SU-DHL-6 (cell line): ENCODE results near the gene ARHGEF11.

ENCODE experiments used
- H2AFZ ChIP-seq: fragments of 200-600 bp; sonication (generic); 2 replicates; pipeline ENCODE4 v1.6.1; 2014; ENCODE audit warnings: low read depth, mild to moderate bottlenecking, moderate library complexity, mixed read lengths, antibody characterized with exemption, low read length; ENCODE audit not compliant: severe bottlenecking
- H3F3A ChIP-seq: fragments of 200-600 bp; shearing (Covaris generic); 2 replicates; pipeline ENCODE4 v1.6.0; 2016; ENCODE audit warnings: antibody characterized with exemption, mild to moderate bottlenecking; ENCODE audit not compliant: insufficient read depth
- H3K27ac ChIP-seq: fragments of 200-600 bp; sonication (generic); 2 replicates; pipeline ENCODE4 v1.5.1; 2016; ENCODE audit warnings: low read depth, mild to moderate bottlenecking, low read length, moderate library complexity, mixed read lengths
- H3K27me3 ChIP-seq: fragments of 200-600 bp; sonication (generic), shearing (Covaris generic); 2 replicates; pipeline ENCODE4 v1.6.0; 2014; ENCODE audit warnings: mild to moderate bottlenecking, low read length
- H3K36me3 ChIP-seq: fragments of 200-600 bp; sonication (generic); 2 replicates; pipeline ENCODE4 v1.6.1; 2014; ENCODE audit warnings: mild to moderate bottlenecking, low read length, mixed read lengths
- H3K4me2 ChIP-seq: fragments of 300-600, 200-600 bp; shearing (Covaris generic), sonication (generic); 2 replicates; pipeline ENCODE4 v1.6.0; 2014; ENCODE audit warnings: low read length, low read depth, mild to moderate bottlenecking; ENCODE audit not compliant: poor library complexity, severe bottlenecking
- H3K4me3 ChIP-seq: fragments of 200-600 bp; sonication (generic); 2 replicates; pipeline ENCODE4 v1.5.1; 2014; ENCODE audit warnings: antibody characterized with exemption, low read length, mild to moderate bottlenecking, mixed read lengths; ENCODE audit not compliant: insufficient read depth, poor library complexity, severe bottlenecking
- H3K79me2 ChIP-seq: fragments of 200-600 bp; sonication (generic); 2 replicates; pipeline ENCODE4 v1.6.1; 2014; ENCODE audit warnings: mild to moderate bottlenecking, low read length, moderate library complexity; ENCODE audit not compliant: insufficient read depth
- H3K9ac ChIP-seq: fragments of 200-600 bp; sonication (generic); 2 replicates; pipeline ENCODE4 v1.7.0; 2014; ENCODE audit warnings: mild to moderate bottlenecking, low read length
- H3K9me2 ChIP-seq: fragments of 200-600 bp; sonication (generic); replicated peaks from 2 replicates; pipeline ENCODE4 v1.6.1; 2014; ENCODE audit warnings: low read length; ENCODE audit not compliant: insufficient read depth
- H3K9me3 ChIP-seq: fragments of 200-600 bp; sonication (generic); 2 replicates; pipeline ENCODE4 v1.6.1; 2014; ENCODE audit warnings: low read length, mixed read lengths; ENCODE audit not compliant: insufficient read depth
- H4K20me1 ChIP-seq: fragments of 200-600 bp; sonication (generic); 2 replicates; pipeline ENCODE4 v1.6.1; 2014; ENCODE audit warnings: low read depth, mild to moderate bottlenecking, antibody characterized with exemption, low read length, moderate library complexity, mixed read lengths
- EZH2phosphoT487 ChIP-seq: fragments of 200-600 bp; sonication (generic), shearing (Covaris generic); conservative IDR thresholded peaks from 2 replicates; pipeline ENCODE4 v1.6.1; 2018; ENCODE audit warnings: mild to moderate bottlenecking, antibody characterized with exemption, low read length, moderate library complexity, mixed read lengths
- TF ChIP-seq, protein P1 (sequence below): fragments of 200-600 bp; sonication (generic); IDR thresholded peaks from one replicate; pipeline ENCODE4 v1.5.1; 2017; ENCODE audit warnings: antibody characterized with exemption, mild to moderate bottlenecking, low read length, moderate library complexity; ENCODE audit not compliant: insufficient read depth, poor library complexity, severe bottlenecking

Gene ARHGEF11

DNA sequence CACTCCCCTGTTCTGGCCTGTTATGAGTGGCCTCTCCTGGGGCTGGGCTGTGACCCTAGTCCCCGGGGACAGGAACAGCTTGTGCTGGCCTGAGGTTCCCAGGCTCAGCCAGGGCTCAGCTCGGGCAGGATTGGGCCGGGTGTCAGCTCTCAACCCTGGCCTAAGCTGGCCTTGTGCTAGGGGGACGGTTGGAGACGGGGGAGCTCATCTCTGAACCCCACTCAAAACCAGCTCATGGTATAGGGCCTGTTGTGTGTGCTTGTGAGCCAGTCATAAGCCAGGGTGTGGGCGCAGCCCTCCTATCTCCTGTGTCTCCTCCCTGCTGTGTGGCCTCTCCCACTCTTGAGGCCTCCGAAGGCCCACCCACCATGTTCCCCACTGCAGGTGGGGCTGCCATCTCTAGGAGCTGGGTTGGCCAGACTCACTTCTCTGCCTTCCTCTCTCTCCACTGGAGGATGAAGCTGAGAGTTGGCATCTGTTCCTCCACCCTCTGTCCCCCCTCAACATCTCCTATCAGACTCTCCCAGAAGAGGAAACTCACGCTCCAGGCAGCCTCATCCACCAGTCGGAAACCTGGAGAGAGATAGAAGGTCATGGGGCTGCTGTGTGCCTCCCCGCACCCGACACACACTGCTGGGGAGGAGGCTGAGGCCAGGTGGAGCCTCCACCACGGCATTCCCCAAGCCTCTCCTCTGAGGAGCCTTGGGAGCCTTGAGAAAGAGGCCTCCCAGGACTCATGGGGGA is 150.7 kb downstream of the ARHGEF11 start:
- H3K27ac ChIP-seq, result no peak overlapping the region
- no peak overlapping the region for H2AFZ ChIP-seq
- 0 out of 2 replicates have a peak, but pooled peaks cover 2% of the 10 kb centered on the region for H3K27me3 ChIP-seq
- H3K79me2 ChIP-seq, result no peaks in the 10 kb centered on the region
- no peaks in the 10 kb centered on the region for H3K9me2 ChIP-seq
- H3F3A ChIP-seq, result no peaks in the 10 kb centered on the region
- no peak overlapping the region for H3K4me3 ChIP-seq
- TF ChIP-seq, protein P1, sequence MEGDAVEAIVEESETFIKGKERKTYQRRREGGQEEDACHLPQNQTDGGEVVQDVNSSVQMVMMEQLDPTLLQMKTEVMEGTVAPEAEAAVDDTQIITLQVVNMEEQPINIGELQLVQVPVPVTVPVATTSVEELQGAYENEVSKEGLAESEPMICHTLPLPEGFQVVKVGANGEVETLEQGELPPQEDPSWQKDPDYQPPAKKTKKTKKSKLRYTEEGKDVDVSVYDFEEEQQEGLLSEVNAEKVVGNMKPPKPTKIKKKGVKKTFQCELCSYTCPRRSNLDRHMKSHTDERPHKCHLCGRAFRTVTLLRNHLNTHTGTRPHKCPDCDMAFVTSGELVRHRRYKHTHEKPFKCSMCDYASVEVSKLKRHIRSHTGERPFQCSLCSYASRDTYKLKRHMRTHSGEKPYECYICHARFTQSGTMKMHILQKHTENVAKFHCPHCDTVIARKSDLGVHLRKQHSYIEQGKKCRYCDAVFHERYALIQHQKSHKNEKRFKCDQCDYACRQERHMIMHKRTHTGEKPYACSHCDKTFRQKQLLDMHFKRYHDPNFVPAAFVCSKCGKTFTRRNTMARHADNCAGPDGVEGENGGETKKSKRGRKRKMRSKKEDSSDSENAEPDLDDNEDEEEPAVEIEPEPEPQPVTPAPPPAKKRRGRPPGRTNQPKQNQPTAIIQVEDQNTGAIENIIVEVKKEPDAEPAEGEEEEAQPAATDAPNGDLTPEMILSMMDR, result no peak
- no peak for TF ChIP-seq EZH2phosphoT487
- no peaks in the 10 kb centered on the region for H4K20me1 ChIP-seq
- H3K9ac ChIP-seq, result no peak overlapping the region
- H3K36me3 ChIP-seq, result no peaks in the 10 kb centered on the region
- no peaks in the 10 kb centered on the region for H3K9me3 ChIP-seq
- H3K4me2 ChIP-seq, result no peak overlapping the region

DNA sequence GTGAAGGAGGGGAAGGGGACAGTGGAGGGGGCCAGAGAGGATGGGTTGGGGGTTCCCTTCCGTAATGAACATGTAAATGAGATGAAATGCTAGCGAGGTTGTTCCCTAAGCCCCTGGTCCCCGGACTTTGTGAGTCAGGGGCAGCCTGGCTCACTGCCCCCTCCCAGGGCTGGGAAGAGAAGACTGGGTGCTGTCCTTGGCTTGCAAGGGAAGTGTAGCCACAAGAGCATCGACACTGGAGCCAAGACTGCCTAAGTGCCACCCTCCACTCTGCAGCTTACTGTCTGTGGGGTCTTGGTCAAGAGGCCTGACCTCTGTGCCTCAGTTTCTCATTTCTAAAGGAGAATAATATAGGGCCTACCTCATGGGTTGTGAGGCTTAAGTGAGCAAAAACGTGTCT is 151.5 kb downstream of the ARHGEF11 start:
- no peak overlapping the region for H3K27ac ChIP-seq
- H3K9me2 ChIP-seq, result no peaks in the 10 kb centered on the region
- H3K9me3 ChIP-seq, result no peaks in the 10 kb centered on the region
- no peak overlapping the region for H3K9ac ChIP-seq
- no peak overlapping the region for H2AFZ ChIP-seq
- H3K27me3 ChIP-seq, result 0 out of 2 replicates have a peak, but pooled peaks cover 2% of the 10 kb centered on the region
- H4K20me1 ChIP-seq, result no peaks in the 10 kb centered on the region
- H3K4me2 ChIP-seq, result no peak overlapping the region
- no peak overlapping the region for H3K4me3 ChIP-seq
- H3K79me2 ChIP-seq, result no peaks in the 10 kb centered on the region
- H3F3A ChIP-seq, result no peaks in the 10 kb centered on the region
- no peak for TF ChIP-seq EZH2phosphoT487
- TF ChIP-seq, protein P1, result no peak
- H3K36me3 ChIP-seq, result no peaks in the 10 kb centered on the region

GRCh38 chr1:156893048-156893953 is 152.2 kb downstream of the ARHGEF11 start, which contains the start of gene PEAR1:
TSS of gene PEAR1 (plus strand) at chr1:156893718. CDS start at chr1:156903927, 10,209 bp downstream.
- Histone ChIP-seq H3K9me2 (no peaks in the 10 kb centered on the region), H3K36me3 (no peaks in the 10 kb centered on the region), H3K4me2 (no peak within 1 kb of the TSS), H3K27ac (no peak within 1 kb of the TSS), H3K27me3 (0 out of 2 replicates have a peak, but pooled peaks cover 2% of the 10 kb centered on the region), H4K20me1 (no peaks in the 10 kb centered on the region), H2AFZ (no peak within 1 kb of the TSS), H3K79me2 (no peaks in the 10 kb centered on the region), H3F3A (no peaks in the 10 kb centered on the region), H3K4me3 (no peak within 1 kb of the TSS), H3K9me3 (no peaks in the 10 kb centered on the region), H3K9ac (no peak within 1 kb of the TSS)
- TF ChIP-seq, protein P1, result no peak
- TF ChIP-seq EZH2phosphoT487, result no peak
